Activated CD8-positive, alpha-beta memory T cell treated with anti-CD3 and anti-CD28 coated beads, Interleukin-2, amount 10 ng/mL, durations not matched to agents 7 days and 5 days (primary cell): ENCODE results near the gene GPSM1. TPM values are rescaled to one million over a fixed set of nuclear protein-coding genes. Genes with fewer than 3 reads are reported as not detected.
"Not testable (repeated sequence)": the region's sequence is repeated elsewhere in the genome, so short reads cannot be mapped to it uniquely, and the experiment has no call there.

ENCODE experiments used
- ATAC-seq: fragments of 150-1000 bp; cut with Tn5 transposase; one replicate; pipeline ENCODE4 v1.10.0; 2021; ENCODE audit warnings: moderate library complexity
- CTCF ChIA-PET: fragments of 350-600 bp; sonication (Branson Sonifier 250); formaldehyde crosslinking; loops from one replicate; lab custom pipeline; 2021; ENCODE audit warnings: antibody characterized with exemption; lab: Charles Lee
- DNase-seq: peaks from one replicate; pipeline ENCODE4 v3.0.0-alpha.2; 2020
- H3K27ac Mint-ChIP-seq: one replicate; pipeline ENCODE4 v1.8.0; 2021; ENCODE audit warnings: mild to moderate bottlenecking, mixed read lengths
- H3K27me3 Mint-ChIP-seq: one replicate; pipeline ENCODE4 v1.8.0; 2021; ENCODE audit warnings: mixed read lengths
- H3K36me3 Mint-ChIP-seq: one replicate; pipeline ENCODE4 v1.8.0; 2021; ENCODE audit warnings: mild to moderate bottlenecking, mixed read lengths
- H3K4me1 Mint-ChIP-seq: one replicate; pipeline ENCODE4 v1.8.0; 2021; ENCODE audit warnings: mixed read lengths
- H3K4me3 Mint-ChIP-seq: one replicate; pipeline ENCODE4 v1.8.0; 2021; ENCODE audit warnings: mild to moderate bottlenecking, moderate library complexity, mixed read lengths
- H3K9me3 Mint-ChIP-seq: one replicate; pipeline ENCODE4 v1.8.0; 2022; ENCODE audit warnings: low read depth, mixed read lengths
- total RNA-seq, 2 experiments: library from RNA; stranded (reverse); gene quantifications; one replicate each; pipeline ENCODE4 v1.2.3, GENCODE V29; 2021

GPSM1 gene
- total RNA-seq, 2 experiments from 2014 or later = 4.5 to 6.7 TPM

GRCh38 chr9:136345281-136346156 lies 18.2 kb downstream of the GPSM1 start:
- CTCF ChIA-PET = no interaction called here
- Mint-ChIP-seq H3K9me3 (no peaks in the 10 kb centered on the region), H3K27me3 (no peaks in the 10 kb centered on the region), H3K27ac (no peak overlapping the region), H3K4me3 (no peak overlapping the region), H3K4me1 (no peaks in the 10 kb centered on the region), H3K36me3 (no peaks in the 10 kb centered on the region)
- ATAC-seq = no peak
- no peak for DNase-seq

- H3K9me3 Mint-ChIP-seq = no peaks in the 10 kb centered on the region
- no peaks in the 10 kb centered on the region for H3K36me3 Mint-ChIP-seq
- H3K4me1 Mint-ChIP-seq = no peaks in the 10 kb centered on the region
- CTCF ChIA-PET = no interaction called here
- H3K27ac Mint-ChIP-seq = no peak overlapping the region
- ATAC-seq (no peak), DNase-seq (no peak)
- H3K27me3 Mint-ChIP-seq = no peaks in the 10 kb centered on the region
- no peak overlapping the region for H3K4me3 Mint-ChIP-seq
Measured at GRCh38 chr9:136346157-136346481, 18.8 kb downstream of the GPSM1 start.

DNA sequence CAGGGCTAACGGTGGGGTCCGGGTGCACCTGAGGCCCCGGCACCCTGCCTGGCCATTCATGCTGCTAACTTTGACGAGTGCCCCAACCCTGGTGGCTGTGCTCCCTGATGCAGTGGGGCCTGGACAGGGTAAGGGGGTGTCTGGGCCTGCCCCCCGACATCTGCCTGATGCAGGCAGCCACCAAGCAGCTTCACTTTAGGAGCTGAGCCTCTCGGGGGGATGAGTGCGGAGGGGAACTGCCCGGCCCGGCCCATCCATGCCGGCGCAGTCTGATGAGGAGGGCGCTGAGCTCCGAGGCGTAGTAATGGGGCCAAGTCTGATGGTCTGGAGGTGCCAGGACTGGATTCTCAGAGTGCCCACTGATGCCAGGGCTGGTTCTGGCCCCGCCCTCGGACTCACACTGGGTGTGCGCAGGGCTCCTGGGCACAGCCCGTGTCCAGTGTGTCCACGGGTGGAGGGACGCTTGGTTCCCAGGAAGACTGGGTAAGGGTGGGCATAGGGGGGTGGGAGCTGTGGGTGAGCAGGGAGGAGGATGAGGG lies 19.7 kb downstream of the GPSM1 start:
- Mint-ChIP-seq H3K4me1 (no peaks in the 10 kb centered on the region), H3K9me3 (no peaks in the 10 kb centered on the region), H3K4me3 (no peak overlapping the region), H3K27me3 (no peaks in the 10 kb centered on the region), H3K27ac (no peak overlapping the region), H3K36me3 (no peaks in the 10 kb centered on the region)
- ATAC-seq = no peak
- CTCF ChIA-PET = no interaction called here
- no peak for DNase-seq

- Mint-ChIP-seq H3K4me3 (no peak overlapping the region), H3K27ac (no peak overlapping the region), H3K4me1 (no peaks in the 10 kb centered on the region), H3K9me3 (no peaks in the 10 kb centered on the region), H3K27me3 (no peaks in the 10 kb centered on the region), H3K36me3 (no peaks in the 10 kb centered on the region)
- ATAC-seq (no peak), DNase-seq (no peak)
- CTCF ChIA-PET = no interaction called here
Measured at GRCh38 chr9:136347472-136348256, 20.3 kb downstream of the GPSM1 start.

GRCh38 chr9:136348691-136349090 lies 21.4 kb downstream of the GPSM1 start:
- H3K27me3 Mint-ChIP-seq = no peaks in the 10 kb centered on the region
- H3K9me3 Mint-ChIP-seq = no peaks in the 10 kb centered on the region
- H3K36me3 Mint-ChIP-seq = no peaks in the 10 kb centered on the region
- H3K4me3 Mint-ChIP-seq = no peak overlapping the region
- H3K27ac Mint-ChIP-seq = no peak overlapping the region
- ATAC-seq = no peak
- no peak for DNase-seq
- H3K4me1 Mint-ChIP-seq = no peaks in the 10 kb centered on the region
- CTCF ChIA-PET = no interaction called here

- Mint-ChIP-seq H3K27me3 (no peaks in the 10 kb centered on the region), H3K9me3 (no peaks in the 10 kb centered on the region), H3K4me1 (no peaks in the 10 kb centered on the region), H3K36me3 (no peaks in the 10 kb centered on the region), H3K4me3 (no peak overlapping the region), H3K27ac (no peak overlapping the region)
- DNase-seq (no peak), ATAC-seq (no peak)
- CTCF ChIA-PET = no interaction called here
Measured at GRCh38 chr9:136349546-136349945, 22.2 kb downstream of the GPSM1 start.

- CTCF ChIA-PET = interaction anchor here (1.6 kb wide), 1 partner anchor 12 kb away, joined by 4 read pairs; the partner anchor contains the start of gene DNLZ
- H3K27me3 Mint-ChIP-seq = no peaks in the 10 kb centered on the region
- no peaks in the 10 kb centered on the region for H3K4me1 Mint-ChIP-seq
- no peak overlapping the region for H3K27ac Mint-ChIP-seq
- DNase-seq (no peak), ATAC-seq (no peak)
- no peak overlapping the region for H3K4me3 Mint-ChIP-seq
- no peaks in the 10 kb centered on the region for H3K9me3 Mint-ChIP-seq
- H3K36me3 Mint-ChIP-seq = no peaks in the 10 kb centered on the region
Measured at GRCh38 chr9:136351252-136351800, 24.0 kb downstream of the GPSM1 start.

DNA sequence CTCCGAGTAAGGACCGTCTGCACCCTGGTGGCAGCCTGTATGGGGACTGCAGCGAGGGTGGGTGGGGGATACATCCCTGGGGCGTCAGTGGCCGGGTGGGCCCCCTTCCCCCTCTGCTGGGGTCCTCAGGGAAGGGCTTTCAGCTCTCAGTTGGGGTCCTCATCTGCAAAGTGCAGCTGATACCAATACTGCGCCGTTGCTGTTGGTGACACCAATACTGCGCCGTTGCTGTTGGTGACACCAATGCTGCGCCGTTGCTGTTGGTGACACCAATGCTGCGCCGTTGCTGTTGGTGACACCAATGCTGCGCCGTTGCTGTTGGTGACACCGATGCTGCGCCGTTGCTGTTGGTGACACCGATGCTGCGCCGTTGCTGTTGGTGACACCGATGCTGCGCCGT lies 24.5 kb downstream of the GPSM1 start:
- not testable (repeated sequence) for H3K9me3 Mint-ChIP-seq, H3K27ac Mint-ChIP-seq, ATAC-seq, H3K4me1 Mint-ChIP-seq, H3K27me3 Mint-ChIP-seq, DNase-seq, H3K36me3 Mint-ChIP-seq, H3K4me3 Mint-ChIP-seq
- CTCF ChIA-PET = interaction anchor here (0.5 to 1.6 kb wide), 2 partner anchors 11 to 32 kb away, joined by 3 to 4 read pairs; partner anchors contain the start of gene DNLZ

GRCh38 chr9:136352682-136353081 lies 25.3 kb downstream of the GPSM1 start:
- peak; percentile 13 for ATAC-seq
- CTCF ChIA-PET = no interaction called here
- Mint-ChIP-seq H3K27ac (no peak overlapping the region), H3K4me1 (no peaks in the 10 kb centered on the region), H3K27me3 (no peaks in the 10 kb centered on the region), H3K9me3 (no peaks in the 10 kb centered on the region), H3K36me3 (no peaks in the 10 kb centered on the region), H3K4me3 (no peak overlapping the region)
- no peak for DNase-seq

DNA sequence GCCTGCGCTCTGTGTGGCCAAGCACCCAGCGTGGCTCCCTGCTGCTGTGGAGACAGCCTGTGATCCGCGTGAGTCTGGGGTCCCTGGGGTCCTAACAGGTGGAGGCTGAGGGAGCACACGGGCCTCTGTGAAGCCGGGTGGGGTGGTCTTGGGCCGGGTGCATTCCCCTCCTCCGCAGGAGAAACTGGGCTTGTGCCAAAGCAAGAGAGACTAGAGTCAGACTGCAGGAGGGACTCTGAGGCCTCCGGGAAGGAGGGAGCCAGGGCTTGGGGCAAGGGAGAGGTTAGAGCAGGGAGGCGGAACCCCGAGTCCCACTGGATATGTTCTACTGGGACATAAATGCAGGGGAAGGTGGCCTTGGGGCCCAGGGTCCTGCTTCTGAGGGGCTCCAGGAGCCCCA lies 25.7 kb downstream of the GPSM1 start:
- ATAC-seq (no peak), DNase-seq (no peak)
- no peaks in the 10 kb centered on the region for H3K27me3 Mint-ChIP-seq
- H3K27ac Mint-ChIP-seq = no peak overlapping the region
- CTCF ChIA-PET = no interaction called here
- H3K4me3 Mint-ChIP-seq = no peak overlapping the region
- H3K4me1 Mint-ChIP-seq = no peaks in the 10 kb centered on the region
- H3K36me3 Mint-ChIP-seq = no peaks in the 10 kb centered on the region
- no peaks in the 10 kb centered on the region for H3K9me3 Mint-ChIP-seq

DNA sequence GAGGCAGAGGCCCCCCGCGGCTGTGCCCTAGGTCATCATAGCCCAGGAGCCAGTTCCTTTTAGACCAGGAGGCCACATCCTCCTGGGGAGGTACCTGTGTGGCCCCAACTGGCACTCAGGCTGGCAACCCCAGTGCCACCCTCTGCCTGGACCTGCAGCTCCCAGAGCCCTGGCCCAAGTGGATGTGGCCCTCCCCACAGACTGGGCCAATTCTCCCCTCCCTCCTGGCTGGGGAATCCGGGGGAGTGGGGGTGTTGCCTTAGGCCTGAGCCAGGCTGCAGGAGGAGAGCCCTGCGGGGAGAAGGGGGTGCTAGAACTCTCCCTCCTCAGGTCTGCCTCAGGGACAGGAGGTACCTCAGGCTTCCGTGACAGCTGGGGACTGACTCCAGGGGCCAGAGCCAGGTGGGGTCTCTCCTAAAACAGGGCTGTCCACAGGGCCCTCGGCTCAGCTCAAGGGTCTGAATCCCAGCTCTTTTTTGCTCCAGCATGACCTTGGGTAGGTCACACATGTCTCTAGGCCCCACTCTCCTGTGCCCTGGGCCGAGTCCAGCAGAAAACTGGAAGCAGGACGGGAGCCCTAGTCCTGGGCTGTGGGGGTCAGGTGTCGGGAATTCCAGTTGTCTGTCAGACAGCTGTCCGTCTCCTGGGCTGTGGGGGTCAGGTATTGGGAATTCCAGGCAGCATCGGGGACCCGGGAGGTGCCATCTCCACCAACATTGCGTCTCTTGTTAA lies 26.6 kb downstream of the GPSM1 start:
- Mint-ChIP-seq H3K27me3 (no peaks in the 10 kb centered on the region), H3K27ac (no peak overlapping the region), H3K4me3 (no peak overlapping the region), H3K36me3 (no peaks in the 10 kb centered on the region), H3K4me1 (no peaks in the 10 kb centered on the region), H3K9me3 (no peaks in the 10 kb centered on the region)
- CTCF ChIA-PET = no interaction called here
- DNase-seq = no peak
- no peak for ATAC-seq

GRCh38 chr9:136354592-136355085 lies 27.3 kb downstream of the GPSM1 start:
- Mint-ChIP-seq H3K9me3 (no peaks in the 10 kb centered on the region), H3K4me3 (no peak overlapping the region), H3K27me3 (no peaks in the 10 kb centered on the region), H3K36me3 (no peaks in the 10 kb centered on the region), H3K4me1 (no peaks in the 10 kb centered on the region), H3K27ac (no peak overlapping the region)
- CTCF ChIA-PET = no interaction called here
- DNase-seq (no peak), ATAC-seq (no peak)
